ENCODE measurements around the gene USP5.

- TF ChIP-seq EZH2 (IDR thresholded peaks at IDR 0.05; ENCODE audit: low read depth) (no peak), CTCF (conservative IDR thresholded peaks at IDR 0.05) (no peak)
These were observed 50.5 kb downstream of the USP5 start for GRCh38 chr12:6902448-6902847.
